GM10248 (cell line): Measurements from ENCODE around the gene CPD.

Experiments used
- CTCF ChIA-PET: fragments of 300-600 bp; sonication (Branson Sonifier 250); formaldehyde crosslinking; extraction: SDS; loops from one replicate; lab custom pipeline; 2021; ENCODE audit warnings: antibody characterized with exemption; lab: Yijun Ruan, JAX
- POLR2A ChIA-PET: fragments of 350-650 bp; sonication (Branson Sonifier 250); formaldehyde crosslinking; extraction: SDS; loops from one replicate; lab custom pipeline; 2020; ENCODE audit warnings: antibody characterized with exemption; lab: Yijun Ruan, JAX
- DNase-seq: peaks from one replicate; pipeline ENCODE4 v3.0.0; 2012; ENCODE audit errors: extremely low spot score
- CTCF ChIP-seq: IDR thresholded peaks from 2 replicates; pipeline ENCODE4 v1.5.1; 2012; ENCODE audit warnings: mild to moderate bottlenecking, low read depth; ENCODE audit errors: extremely low read depth, missing control alignments, control extremely low read depth

CPD gene

GRCh38 chr17:30378825-30379302 is at the start of gene CPD:
Gene CPD (plus strand): TSS chr17:30378927. CDS start chr17:30378981, 54 bp downstream.
- POLR2A ChIA-PET, result no interaction called here
- TF ChIP-seq CTCF, result no peak
- CTCF ChIA-PET, result no interaction called here
- DNase-seq, result peak; percentile 98

GRCh38 chr17:30332057-30332542 is 46.6 kb upstream of the CPD start:
- peak; percentile 24 for DNase-seq
- no peak for TF ChIP-seq CTCF
- POLR2A ChIA-PET, result no interaction called here
- CTCF ChIA-PET, result interaction anchor here (5.6 to 6.7 kb wide), 2 partner anchors 9 to 227 kb away, joined by 27 to 51 read pairs; no protein-coding TSS in a partner anchor

- ChIA-PET CTCF (interaction anchor here (0.9 to 10.2 kb wide), 5 partner anchors 10 to 227 kb away, joined by 3 to 158 read pairs (median 5); partner anchors contain the start of gene BLMH), POLR2A (no interaction called here)
- no peak for DNase-seq
- no peak for TF ChIP-seq CTCF
These were observed 45.0 kb upstream of the CPD start, which contains the start of gene TMIGD1 for GRCh38 chr17:30333503-30334360. Gene TMIGD1 (minus strand): TSS chr17:30334057. CDS start chr17:30332133, 1,924 bp downstream.

GRCh38 chr17:30334421-30334820 is 44.3 kb upstream of the CPD start:
- TF ChIP-seq CTCF, result no peak
- ChIA-PET CTCF (interaction anchor here (0.9 to 10.2 kb wide), 8 partner anchors 8 to 240 kb away, joined by 3 to 158 read pairs (median 14); partner anchors contain the start of gene BLMH), POLR2A (no interaction called here)
- no peak for DNase-seq

DNA sequence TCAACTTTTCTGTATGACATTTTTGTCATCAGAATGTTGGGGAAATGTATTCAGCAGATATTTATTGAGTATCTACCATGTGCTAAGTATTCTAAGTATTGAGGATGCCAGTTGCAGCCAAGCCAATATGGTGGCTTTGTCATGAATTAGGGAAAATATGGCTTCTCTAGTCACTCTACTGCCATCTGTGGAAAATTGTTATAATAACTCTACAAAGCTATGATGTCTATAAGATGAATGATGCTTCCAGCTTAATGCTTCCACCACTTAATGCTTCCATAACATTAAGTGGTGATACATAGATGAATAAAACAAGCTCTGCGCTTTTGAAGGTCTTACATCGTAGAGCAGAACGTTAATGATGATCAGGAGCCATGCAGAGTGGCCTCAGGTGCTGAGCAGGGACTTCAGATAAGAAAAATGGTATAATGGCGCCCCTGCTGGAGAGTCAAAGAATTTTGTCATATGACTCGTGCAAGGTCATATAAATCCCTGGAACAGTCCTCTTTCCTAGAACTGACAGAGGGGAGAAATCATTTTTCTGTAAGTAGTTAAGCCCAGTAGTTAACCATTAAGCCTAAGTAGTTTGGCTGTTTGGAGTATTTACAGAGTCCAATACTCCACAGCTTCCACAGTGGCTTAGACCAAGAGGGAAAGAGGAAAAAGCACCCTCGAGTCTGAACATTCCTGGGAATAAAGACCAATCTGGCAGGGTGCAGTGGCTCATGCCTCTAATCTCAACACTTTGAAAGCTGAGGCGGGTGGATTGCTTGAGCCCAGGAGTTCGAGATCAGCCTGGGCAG is 42.2 kb upstream of the CPD start:
- ChIA-PET CTCF (interaction anchor here (0.7 to 10.2 kb wide), 39 partner anchors 9 to 528 kb away, joined by 3 to 158 read pairs (median 4); partner anchors contain the start of genes BLMH and CRLF3), POLR2A (no interaction called here)
- peak; percentile 56 for TF ChIP-seq CTCF
- peak; percentile 33 for DNase-seq
